IMR-90 (cell line): ENCODE data around the gene IQCE. TPM values are rescaled to one million over a fixed set of nuclear protein-coding genes. Genes with fewer than 3 reads are reported as not detected.

Source experiments
- ATAC-seq: fragments of 200-7000 bp; cut with Tn5 transposase; 2 replicates; pipeline ENCODE4 v1.9.1; 2020; ENCODE audit warnings: low read depth, mild to moderate bottlenecking, moderate library complexity
- BruUV-seq: library from RNA; stranded (reverse); fragments of 400-500 nt; replicated peaks from 2 replicates; lab custom pipeline; 2021; lab: Mats Ljungman, UMichigan
- CTCF ChIA-PET: fragments of 300-600 bp; formaldehyde crosslinking; extraction: SDS; loops from one replicate; lab custom pipeline; 2021; ENCODE audit warnings: antibody characterized with exemption; lab: Yijun Ruan, JAX
- POLR2A ChIA-PET: fragments of 300-600 bp; sonication (Branson Sonifier 250); formaldehyde crosslinking; loops from one replicate; lab custom pipeline; 2022; ENCODE audit warnings: antibody characterized with exemption; ENCODE audit not compliant: unreplicated experiment; lab: Charles Lee
- DNase-seq: peaks from one replicate; pipeline ENCODE4 v3.0.0; 2013
- H2AFZ ChIP-seq: replicated peaks from 2 replicates; pipeline ENCODE3; 2013; ENCODE audit warnings: low read length, mild to moderate bottlenecking; ENCODE audit not compliant: poor library complexity
- H2AK5ac ChIP-seq: 2 replicates; pipeline ENCODE4 v1.6.1; 2013; ENCODE audit warnings: low read depth, low read length, inconsistent platforms
- H2AK9ac ChIP-seq: replicated peaks from 2 replicates; pipeline ENCODE3; 2013; ENCODE audit warnings: mild to moderate bottlenecking, low read depth, low read length, moderate library complexity; ENCODE audit not compliant: poor library complexity
- H2BK120ac ChIP-seq: 2 replicates; pipeline ENCODE4 v1.6.1; 2013; ENCODE audit warnings: low read depth, low read length, inconsistent platforms
- H2BK15ac ChIP-seq: 3 replicates; pipeline ENCODE4 v1.6.1; 2013; ENCODE audit warnings: low read depth, low read length, inconsistent platforms
- H2BK20ac ChIP-seq: 2 replicates; pipeline ENCODE4 v1.6.1; 2013; ENCODE audit warnings: low read depth, mild to moderate bottlenecking, inconsistent platforms, low read length, moderate library complexity
- H2BK5ac ChIP-seq: 2 replicates; pipeline ENCODE4 v1.6.1; 2013; ENCODE audit warnings: mild to moderate bottlenecking, low read depth, low read length, inconsistent platforms; ENCODE audit not compliant: poor library complexity, severe bottlenecking
- H3K14ac ChIP-seq: replicated peaks from 2 replicates; pipeline ENCODE4 v1.6.1; 2013; ENCODE audit warnings: low read depth, low read length, inconsistent platforms
- H3K18ac ChIP-seq: 2 replicates; pipeline ENCODE4 v1.6.1; 2013; ENCODE audit warnings: low read depth, low read length, control low read depth
- H3K23ac ChIP-seq: 2 replicates; pipeline ENCODE4 v1.6.1; 2013; ENCODE audit warnings: low read depth, low read length, inconsistent platforms
- H3K27ac ChIP-seq: 2 replicates; pipeline ENCODE4 v1.5.1; 2013; ENCODE audit warnings: mild to moderate bottlenecking, control low read depth, low read length; ENCODE audit not compliant: insufficient read depth
- H3K27me3 ChIP-seq: 2 replicates; pipeline ENCODE4 v1.6.1; 2013; ENCODE audit warnings: low read length; ENCODE audit not compliant: control insufficient read depth, insufficient read depth
- H3K36me3 ChIP-seq: 2 replicates; pipeline ENCODE4 v1.6.1; 2013; ENCODE audit warnings: low read length, mixed read lengths; ENCODE audit not compliant: control insufficient read depth, insufficient read depth
- H3K4ac ChIP-seq: 2 replicates; pipeline ENCODE4 v1.6.1; 2013; ENCODE audit warnings: low read depth, low read length, inconsistent platforms
- H3K4me1 ChIP-seq: 2 replicates; pipeline ENCODE4 v1.6.1; 2013; ENCODE audit warnings: low read length, mixed read lengths; ENCODE audit not compliant: control insufficient read depth, insufficient read depth
- H3K4me2 ChIP-seq: 2 replicates; pipeline ENCODE4 v1.6.1; 2013; ENCODE audit warnings: low read depth, mild to moderate bottlenecking, control low read depth, low read length, moderate library complexity
- H3K4me3 ChIP-seq: 2 replicates; pipeline ENCODE4 v1.5.1; 2013; ENCODE audit warnings: low read depth, mild to moderate bottlenecking, control low read depth, low read length, moderate library complexity; ENCODE audit not compliant: insufficient read depth
- H3K56ac ChIP-seq: 2 replicates; pipeline ENCODE4 v1.6.1; 2013; ENCODE audit warnings: low read length, inconsistent platforms; ENCODE audit not compliant: insufficient read depth; ENCODE audit errors: extremely low read depth
- H3K79me1 ChIP-seq, 2 experiments: 2 replicates each; pipeline ENCODE4 v1.6.1; 2013; ENCODE audit warnings: low read length in 2 of 2, inconsistent platforms in 1 of 2, low read depth in 1 of 2
- H3K9ac ChIP-seq: 2 replicates; pipeline ENCODE4 v1.6.1; 2013; ENCODE audit warnings: low read depth, low read length, control low read depth
- H3K9me1 ChIP-seq: 2 replicates; pipeline ENCODE4 v1.6.1; 2013; ENCODE audit warnings: low read length, inconsistent platforms; ENCODE audit not compliant: insufficient read depth
- H3K9me3 ChIP-seq: 2 replicates; pipeline ENCODE4 v1.6.1; 2013; ENCODE audit warnings: low read length; ENCODE audit not compliant: control insufficient read depth, insufficient read depth
- H4K20me1 ChIP-seq: 2 replicates; pipeline ENCODE4 v1.6.1; 2013; ENCODE audit warnings: low read length, inconsistent platforms; ENCODE audit not compliant: insufficient read depth
- H4K5ac ChIP-seq: 2 replicates; pipeline ENCODE4 v1.6.1; 2013; ENCODE audit warnings: mild to moderate bottlenecking, low read depth, low read length, control low read depth
- H4K8ac ChIP-seq, 2 experiments: 2 replicates each; pipeline ENCODE4 v1.6.1; 2013; ENCODE audit warnings: low read depth in 2 of 2, low read length in 2 of 2, control low read depth in 1 of 2, inconsistent platforms in 1 of 2
- H4K91ac ChIP-seq: 2 replicates; pipeline ENCODE4 v1.6.1; 2013; ENCODE audit warnings: low read depth, low read length, inconsistent platforms; ENCODE audit not compliant: insufficient read depth
- BHLHE40 ChIP-seq: fragments of 150-350 bp; IDR thresholded peaks from 2 replicates; pipeline ENCODE4 v1.6.1; 2016; ENCODE audit warnings: mild to moderate bottlenecking, low read depth, low read length
- CHD1 ChIP-seq: IDR thresholded peaks from 2 replicates; pipeline ENCODE4 v1.6.1; 2012; ENCODE audit warnings: low read depth, low read length, improper control_type of control experiment
- CTCF ChIP-seq: conservative IDR thresholded peaks from 2 replicates; pipeline ENCODE4 v1.5.1; 2012; ENCODE audit warnings: mild to moderate bottlenecking, low read depth, low read length, improper control_type of control experiment
- ELK1 ChIP-seq: fragments of 150-350 bp; IDR thresholded peaks from 2 replicates; pipeline ENCODE4 v1.6.1; 2016; ENCODE audit warnings: low read depth, mild to moderate bottlenecking, low read length, moderate library complexity, borderline replicate concordance
- FOS ChIP-seq: fragments of 150-350 bp; IDR thresholded peaks from 2 replicates; pipeline ENCODE4 v1.6.1; 2016; ENCODE audit warnings: low read depth, low read length
- MAFK ChIP-seq: IDR thresholded peaks from 2 replicates; pipeline ENCODE4 v1.6.1; 2012; ENCODE audit warnings: low read depth, low read length, improper control_type of control experiment
- MAZ ChIP-seq: IDR thresholded peaks from 2 replicates; pipeline ENCODE4 v1.6.1; 2012; ENCODE audit warnings: low read depth, mild to moderate bottlenecking, low read length, improper control_type of control experiment, moderate library complexity, borderline replicate concordance
- MXI1 ChIP-seq: IDR thresholded peaks from 2 replicates; pipeline ENCODE4 v1.6.1; 2012; ENCODE audit warnings: low read depth, mild to moderate bottlenecking, low read length, moderate library complexity, borderline replicate concordance
- NFE2L2 ChIP-seq: fragments of 150-350 bp; IDR thresholded peaks from 2 replicates; pipeline ENCODE4 v1.6.1; 2016; ENCODE audit warnings: low read depth, mild to moderate bottlenecking, low read length
- POLR2A ChIP-seq: IDR thresholded peaks from 2 replicates; pipeline ENCODE4 v1.6.1; 2012; ENCODE audit warnings: mild to moderate bottlenecking, low read depth, low read length
- RAD21 ChIP-seq: IDR thresholded peaks from 2 replicates; pipeline ENCODE4 v1.6.1; 2012; ENCODE audit warnings: low read length, improper control_type of control experiment
- RCOR1 ChIP-seq: IDR thresholded peaks from 2 replicates; pipeline ENCODE4 v1.6.1; 2012; ENCODE audit warnings: mild to moderate bottlenecking, low read length, improper control_type of control experiment; ENCODE audit not compliant: insufficient replicate concordance
- RFX5 ChIP-seq: IDR thresholded peaks from 2 replicates; pipeline ENCODE4 v1.8.0; 2012; ENCODE audit warnings: low read depth, mild to moderate bottlenecking, low read length, moderate library complexity
- SMC3 ChIP-seq: fragments of 150-350 bp; IDR thresholded peaks from 2 replicates; pipeline ENCODE4 v1.6.1; 2016; ENCODE audit warnings: low read depth, mild to moderate bottlenecking, antibody characterized with exemption, low read length, moderate library complexity
- WGBS, 2 experiments: methylation state at CpG; one replicate each; pipeline versions ENCODE4 v1.1.5 to v1.1.7; 2013; ENCODE audit warnings: missing lambda C conversion rate in 2 of 2; ENCODE audit not compliant: insufficient read length in 1 of 2; ENCODE audit errors: extremely low coverage in 2 of 2; 5-methylcytosine and 5-hydroxymethylcytosine counted together
- dilution Hi-C: fragments of 300-500 bp; cut with HindIII; formaldehyde crosslinking; loops from one replicate; pipeline ENCODE4 v1.14.3; 2018; ENCODE audit warnings: low sequenced_read_pairs; ENCODE audit not compliant: unreplicated experiment
- in situ Hi-C: fragments of 300-500 bp; cut with MboI; formaldehyde crosslinking; loops from 3 replicates; pipeline ENCODE4 v1.14.3; 2019; ENCODE audit warnings: low sequenced_read_pairs, inconsistent platforms, mixed read lengths
- intact Hi-C: fragments of 100-400 bp; cut with micrococcal nuclease; formaldehyde crosslinking; loops from 2 replicates; pipeline ENCODE4 v1.10.0; 2022
- polyA plus RNA-seq, 3 experiments: library from polyadenylated mRNA; depleted of rRNA; stranded (reverse); fragments of >200 nt; gene quantifications; 2 replicates each; pipeline ENCODE4 v1.2.3, GENCODE V29; 2012; ENCODE audit warnings: low replicate concordance in 1 of 3
- total RNA-seq: library from RNA; depleted of rRNA; stranded (reverse); fragments of >200 nt; gene quantifications from 2 replicates; pipeline ENCODE4 v1.2.3, GENCODE V29; 2012

Gene IQCE
- total and polyA plus RNA-seq, 2 of the 4 experiments (the other 2 are of a cell fraction), result 5.0 to 6.3 TPM

GRCh38 chr7:2657208-2657607 is 98.4 kb downstream of the IQCE start:
- H2AK9ac ChIP-seq, result no peak overlapping the region
- ChIA-PET POLR2A (interaction anchor here (0.6 kb wide), 1 partner anchor 51 kb away, joined by 11 read pairs; no protein-coding TSS in a partner anchor), CTCF (no interaction called here)
- H3K18ac ChIP-seq, result no peak overlapping the region
- no TSS peak for BruUV-seq
- no peaks in the 10 kb centered on the region for H3K9me3 ChIP-seq
- H2AK5ac ChIP-seq, result no peak overlapping the region; the same call in 1 of the 2 replicates
- no peak overlapping the region for H3K4ac ChIP-seq
- H3K4me3 ChIP-seq, result no peak overlapping the region
- no peak overlapping the region for H2AFZ ChIP-seq
- H2BK5ac ChIP-seq, result no peak overlapping the region
- peaks cover 28% of the 10 kb centered on the region for H4K20me1 ChIP-seq
- no peak overlapping the region for H3K27ac ChIP-seq
- H2BK20ac ChIP-seq, result no peak overlapping the region
- no peak overlapping the region for H3K9ac ChIP-seq
- in situ Hi-C loops (no loop called here), intact Hi-C loops (no loop called here), dilution Hi-C loops (no loop called here)
- H3K56ac ChIP-seq, result no peak overlapping the region
- ATAC-seq, result no peak
- H4K91ac ChIP-seq, result no peak overlapping the region
- H3K9me1 ChIP-seq, result no peaks in the 10 kb centered on the region; the same call in 1 of the 2 replicates
- WGBS, 2 experiments, result no CpG with 5 or more reads among the region's 2 CpGs
- no peak overlapping the region for H2BK120ac ChIP-seq
- no peak overlapping the region for H4K8ac ChIP-seq
- peaks cover 7 to 35% of the 10 kb centered on the region in 2 experiments; a peak in 2 of 4 replicates for H3K79me1 ChIP-seq
- H4K5ac ChIP-seq, result no peak overlapping the region
- H3K27me3 ChIP-seq, result no peaks in the 10 kb centered on the region
- peaks cover 63% of the 10 kb centered on the region for H3K36me3 ChIP-seq
- H3K4me2 ChIP-seq, result no peak overlapping the region
- no peak for DNase-seq
- no peak for TF ChIP-seq NFE2L2
- TF ChIP-seq CTCF, result no peak
- TF ChIP-seq SMC3, result no peak
- TF ChIP-seq MXI1, result no peak
- TF ChIP-seq BHLHE40, result no peak
- TF ChIP-seq RAD21, result no peak
- no peak for TF ChIP-seq POLR2A
- TF ChIP-seq FOS, result no peak
- TF ChIP-seq MAZ, result no peak
- no peak for TF ChIP-seq MAFK
- TF ChIP-seq ELK1, result no peak
- no peak for TF ChIP-seq RCOR1
- no peak for TF ChIP-seq CHD1
- no peak for TF ChIP-seq RFX5
- no peaks in the 10 kb centered on the region for H3K4me1 ChIP-seq
- H2BK15ac ChIP-seq, result no peak overlapping the region
- H3K23ac ChIP-seq, result no peak overlapping the region
- H3K14ac ChIP-seq, result no peak overlapping the region
